Measurements from ENCODE around the gene ICAM4. TPM values are rescaled to one million over a fixed set of nuclear protein-coding genes. Genes with fewer than 3 reads are reported as not detected.
A peak's percentile ranks its signal among the peaks of the same experiment; 100 is the strongest.

ICAM4 gene
- polyA plus RNA-seq, 3 donors, result 5.5 to 17.3 (median 11.2) TPM

- Histone ChIP-seq H3K4me2 (replicated peaks; ENCODE audit: extremely low read depth, low read length, poor library complexity, severe bottlenecking) (peak overlapping the region; percentile 95), H4K20me1 (ENCODE audit: insufficient read depth, low read length) (peaks cover 40% of the 10 kb centered on the region), H3K9me3 (replicated peaks in 1 of 2; ENCODE audit: control insufficient read depth in 1 of 2, insufficient read depth in 1 of 2, low read length in 2 of 2) (no peaks in the 10 kb centered on the region), H3K4me3 (replicated peaks in 1 of 3; ENCODE audit: low read depth in 2 of 3, low read length in 3 of 3) (peak overlapping the region; percentile 23 to 96 (median 76)), H3K9ac (ENCODE audit: insufficient read depth, low read length, poor library complexity, severe bottlenecking) (peak overlapping the region; percentile 83), H3K27me3 (ENCODE audit: control insufficient read depth in 2 of 2, insufficient read depth in 2 of 2, low read length in 2 of 2) (no peaks in the 10 kb centered on the region), H3K79me2 (ENCODE audit: insufficient read depth, low read length) (peaks cover 95% of the 10 kb centered on the region), H3K4me1 (ENCODE audit: control insufficient read depth in 1 of 2, insufficient read depth in 2 of 2, low read length in 2 of 2) (peaks cover 39 to 54% of the 10 kb centered on the region in 2 donors), H3K27ac (ENCODE audit: low read depth in 1 of 2, low read length in 2 of 2) (peak overlapping the region; percentile 40 to 85), H3K36me3 (replicated peaks in 1 of 2; ENCODE audit: control insufficient read depth in 1 of 2, insufficient read depth in 2 of 2, low read length in 2 of 2) (peaks cover 36 to 44% of the 10 kb centered on the region in 2 donors), H2AFZ (ENCODE audit: insufficient read depth, low read depth, low read length, poor library complexity, severe bottlenecking) (peak overlapping the region; percentile 70)
- intact Hi-C loops (cut with micrococcal nuclease), result loop anchor here (2.0 to 5.0 kb wide), 4 partner anchors 13 to 62 kb away; partner anchors contain the start of gene ICAM1 (in 2 of the 2)
- Mint-ChIP-seq H3K27ac (peak overlapping the region; percentile 86 to 97 (median 94)), H3K27me3 (ENCODE audit: low read depth in 3 of 3) (peaks cover 0 to 1% (median under 1%) of the 10 kb centered on the region in 3 donors), H3K4me1 (peaks cover 41% of the 10 kb centered on the region), H3K9me3 (no peaks in the 10 kb centered on the region), H3K4me3 (peak overlapping the region; percentile 94), H3K36me3 (peaks cover 36 to 50% of the 10 kb centered on the region in 2 donors)
- DNase-seq, result no peak
- WGBS (ENCODE audit: insufficient coverage), result 68% methylated on average over 39 of the region's 44 CpGs
- TF ChIP-seq CTCF (IDR thresholded peaks at IDR 0.05), result no peak
Measured at GRCh38 chr19:10333758-10334587, 47.2 kb downstream of the ICAM4 start.

- Mint-ChIP-seq H3K27ac (peak overlapping the region in 5 of 7 donors; percentile 43 to 97 (median 61)), H3K36me3 (peaks cover 29 to 42% of the 10 kb centered on the region in 2 donors), H3K27me3 (ENCODE audit: low read depth in 3 of 3) (peaks cover 0 to 2% (median 2%) of the 10 kb centered on the region in 3 donors), H3K4me3 (no peak overlapping the region), H3K4me1 (peaks cover 49% of the 10 kb centered on the region), H3K9me3 (no peaks in the 10 kb centered on the region)
- 81% methylated on average over 52 of the region's 59 CpGs for WGBS (ENCODE audit: insufficient coverage)
- Histone ChIP-seq H3K27ac (ENCODE audit: low read depth in 1 of 2, low read length in 2 of 2) (peak overlapping the region; percentile 4), H4K20me1 (ENCODE audit: insufficient read depth, low read length) (peaks cover 32% of the 10 kb centered on the region), H3K79me2 (ENCODE audit: insufficient read depth, low read length) (peaks cover 93% of the 10 kb centered on the region), H3K9ac (ENCODE audit: insufficient read depth, low read length, poor library complexity, severe bottlenecking) (no peak overlapping the region), H2AFZ (ENCODE audit: insufficient read depth, low read depth, low read length, poor library complexity, severe bottlenecking) (no peak overlapping the region), H3K36me3 (replicated peaks in 1 of 2; ENCODE audit: control insufficient read depth in 1 of 2, insufficient read depth in 2 of 2, low read length in 2 of 2) (peaks cover 28 to 36% of the 10 kb centered on the region in 2 donors), H3K27me3 (ENCODE audit: control insufficient read depth in 2 of 2, insufficient read depth in 2 of 2, low read length in 2 of 2) (no peaks in the 10 kb centered on the region), H3K4me3 (replicated peaks in 1 of 3; ENCODE audit: low read depth in 2 of 3, low read length in 3 of 3) (no peak overlapping the region), H3K4me1 (ENCODE audit: control insufficient read depth in 1 of 2, insufficient read depth in 2 of 2, low read length in 2 of 2) (peaks cover 47 to 62% of the 10 kb centered on the region in 2 donors), H3K9me3 (replicated peaks in 1 of 2; ENCODE audit: control insufficient read depth in 1 of 2, insufficient read depth in 1 of 2, low read length in 2 of 2) (no peaks in the 10 kb centered on the region), H3K4me2 (replicated peaks; ENCODE audit: extremely low read depth, low read length, poor library complexity, severe bottlenecking) (peak overlapping the region; percentile 95)
- intact Hi-C loops (cut with micrococcal nuclease), result loop anchor here (5.0 kb wide), 3 partner anchors 38 to 62 kb away; partner anchors contain the start of gene ICAM1 (in 2 of the 2)
- no peak for TF ChIP-seq CTCF (IDR thresholded peaks at IDR 0.05)
- DNase-seq, result peak; percentile 40 to 53 (median 41)
Measured at GRCh38 chr19:10334588-10335351, 48.0 kb downstream of the ICAM4 start.

All from CD14-positive monocyte (primary cell).